RCC 7860 (cell line): Measurements from ENCODE around the gene CBL.

Experiments used
- DNase-seq: peaks from one replicate; pipeline ENCODE4 v3.0.0-alpha.2; 2015; ENCODE audit warnings: low spot score
- FAIRE-seq: peaks from 2 replicates; lab custom pipeline; 2012; peaks lifted over from hg19 to GRCh38; lab: Jason Lieb, UNC

The CBL gene

DNA sequence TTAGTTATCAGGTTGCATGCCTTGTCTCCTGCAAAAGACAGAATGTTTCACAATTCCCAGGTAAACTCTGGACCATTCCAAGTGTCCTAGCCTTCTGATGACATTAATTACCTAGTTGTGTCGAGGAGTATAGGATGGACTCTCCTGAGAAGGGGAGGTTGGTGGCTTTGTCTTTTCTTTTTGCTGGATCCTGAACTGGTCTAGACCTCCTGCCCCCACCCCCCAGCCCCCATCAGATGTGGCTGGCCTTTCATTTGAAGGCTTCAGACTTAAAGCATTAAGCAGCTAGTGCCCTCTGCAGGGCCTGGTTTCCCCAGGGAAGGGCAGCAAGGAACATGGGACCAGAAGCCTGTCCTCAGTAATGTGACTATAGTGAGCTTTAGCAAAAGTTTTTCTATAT, 101.1 kb downstream of the CBL start:
- FAIRE-seq: no peak
- no peak for DNase-seq

GRCh38 chr11:119307974-119308373, 101.8 kb downstream of the CBL start:
- DNase-seq: no peak

DNA sequence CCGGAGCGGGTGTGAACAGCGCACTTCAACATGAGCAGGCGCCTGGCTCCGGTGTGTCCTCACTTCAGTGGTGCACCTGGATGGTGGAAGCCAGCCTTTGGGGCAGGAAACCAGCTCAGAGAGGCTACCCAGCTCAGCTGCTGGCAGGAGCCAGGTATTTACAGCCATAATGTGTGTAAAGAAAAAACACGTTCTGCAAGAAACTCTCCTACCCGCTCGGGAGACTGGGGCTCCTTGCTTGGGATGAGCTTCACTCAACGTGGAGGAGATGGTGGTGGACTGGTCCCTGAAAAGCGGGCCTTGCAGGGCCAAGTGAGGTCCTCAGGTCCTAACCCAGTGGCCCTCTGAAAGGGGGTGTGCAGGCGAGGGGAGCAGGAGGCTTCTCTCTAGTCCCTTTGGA, 103.3 kb downstream of the CBL start:
- FAIRE-seq (no peak), DNase-seq (no peak)

More at GRCh38 chr11:119307974-119308373, 101.8 kb downstream of the CBL start:
- FAIRE-seq: no peak

DNA sequence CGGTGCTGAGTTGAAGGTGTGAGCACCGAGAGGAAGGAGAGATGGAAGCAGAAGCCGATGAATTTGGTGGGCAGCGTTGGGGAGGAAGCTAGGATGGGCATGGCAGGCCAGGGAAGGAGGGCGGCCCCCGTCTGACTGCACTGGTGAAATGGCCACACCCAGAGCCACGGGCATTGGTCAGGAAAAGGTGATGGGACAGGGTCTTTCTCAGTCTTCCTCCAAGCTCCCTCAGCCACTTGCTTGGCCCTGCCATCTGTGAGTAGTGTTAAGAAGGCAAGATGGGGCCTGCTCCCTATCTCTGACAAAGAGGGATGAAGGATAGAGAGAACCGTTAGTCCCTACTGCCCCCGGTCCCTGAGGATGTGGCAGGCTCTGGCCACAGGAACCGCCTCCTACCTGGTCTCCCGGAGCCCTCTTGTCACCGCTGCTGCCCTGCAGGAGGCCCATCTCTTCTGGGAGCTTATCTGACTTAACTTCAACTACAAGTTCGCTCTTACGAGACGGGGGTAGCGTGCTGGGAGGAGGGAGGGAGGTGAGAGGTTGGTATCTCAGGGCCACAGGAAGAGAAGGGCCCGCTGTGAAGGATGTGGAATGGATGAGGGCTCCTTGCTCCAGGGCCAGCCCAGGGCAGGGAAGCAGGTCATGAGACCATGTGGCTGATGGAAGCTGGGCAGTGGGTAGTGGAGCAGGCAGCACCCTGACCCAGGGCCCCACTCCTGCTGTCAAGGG, 104.0 kb downstream of the CBL start:
- DNase-seq: no peak
- no peak for FAIRE-seq

- DNase-seq: no peak
- no peak for FAIRE-seq
Measured at GRCh38 chr11:119310682-119311052, 104.5 kb downstream of the CBL start.

GRCh38 chr11:119314726-119315125, 108.6 kb downstream of the CBL start:
- FAIRE-seq: no peak
- DNase-seq: no peak

DNA sequence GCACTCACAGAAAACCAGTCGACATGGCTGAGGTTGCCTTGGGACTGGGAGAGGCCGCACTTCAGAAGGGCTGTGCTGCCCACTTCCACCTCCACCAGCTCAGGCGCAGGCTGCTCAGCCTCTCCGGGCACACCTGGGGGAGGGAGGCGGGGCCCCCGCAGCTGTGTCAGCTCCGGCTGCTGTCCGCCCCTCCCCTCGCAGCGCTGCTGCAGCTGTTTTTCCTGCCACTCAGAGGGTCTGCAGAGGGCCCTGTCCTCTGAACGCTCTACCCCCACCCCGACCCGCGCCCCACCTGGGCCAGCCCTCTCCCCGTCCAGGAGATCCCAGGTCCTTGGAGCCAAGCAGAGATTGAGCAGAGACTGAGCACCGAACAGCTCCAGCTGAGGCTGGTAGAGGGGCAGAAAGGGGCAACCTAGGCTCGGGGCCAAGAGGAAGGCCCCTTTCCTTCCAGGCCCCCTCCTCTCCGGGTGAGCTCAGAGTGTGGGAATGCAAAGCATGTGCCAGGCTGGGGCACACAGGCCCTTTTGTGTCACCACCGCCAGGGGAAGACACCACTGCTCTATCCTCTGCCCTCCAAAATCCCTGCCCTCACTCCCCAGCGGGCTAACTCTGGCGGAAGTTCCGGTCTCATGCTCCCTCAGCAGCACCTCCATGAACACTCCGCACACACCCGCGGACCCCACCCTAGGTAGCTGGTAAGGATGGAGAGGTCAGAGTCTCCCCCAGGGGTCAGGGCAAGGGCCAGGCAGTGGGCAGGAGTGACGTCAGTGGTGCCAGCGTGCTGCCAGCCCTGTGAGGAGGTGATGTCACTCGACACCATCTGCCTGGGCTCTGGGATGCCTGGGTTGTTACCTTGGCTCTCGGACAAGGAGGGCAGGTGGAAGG, 109.2 kb downstream of the CBL start:
- no peak for FAIRE-seq
- peak; percentile 47 for DNase-seq

DNA sequence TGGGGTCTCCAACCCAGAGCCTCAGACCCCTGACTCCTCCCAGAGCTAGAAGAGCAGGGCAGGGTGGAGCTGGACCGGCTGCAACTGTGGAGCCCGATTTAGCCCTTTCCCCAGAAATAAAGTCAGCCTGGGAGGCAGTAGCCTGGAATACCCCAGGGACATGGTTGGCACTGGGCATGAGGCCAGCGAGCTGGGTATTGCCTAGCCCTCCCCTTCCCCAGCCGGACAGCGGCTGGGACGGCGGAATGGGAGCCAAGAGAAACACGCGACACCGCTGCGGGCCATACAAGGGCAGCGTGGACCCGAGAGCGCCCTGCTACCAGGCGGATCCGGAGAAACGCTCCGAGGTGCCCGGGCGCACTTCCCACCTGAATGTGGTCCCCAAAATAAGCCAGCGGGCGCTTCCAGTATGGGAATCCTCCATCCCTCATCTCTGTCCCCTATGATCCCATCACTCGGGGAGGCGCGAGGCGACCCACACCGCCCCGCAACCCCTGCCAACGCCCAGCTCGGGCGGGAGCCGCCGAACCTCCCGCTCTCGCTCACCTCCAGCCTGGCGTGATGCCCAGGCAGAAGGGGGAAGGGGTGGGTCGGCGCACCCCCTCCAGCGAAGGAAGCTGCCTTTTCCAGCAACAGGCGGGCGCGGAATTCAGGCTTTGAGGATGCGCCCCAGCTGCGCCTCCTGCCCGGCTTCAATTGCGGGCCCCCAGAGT, 110.0 kb downstream of the CBL start:
- DNase-seq (no peak), FAIRE-seq (no peak)

DNA sequence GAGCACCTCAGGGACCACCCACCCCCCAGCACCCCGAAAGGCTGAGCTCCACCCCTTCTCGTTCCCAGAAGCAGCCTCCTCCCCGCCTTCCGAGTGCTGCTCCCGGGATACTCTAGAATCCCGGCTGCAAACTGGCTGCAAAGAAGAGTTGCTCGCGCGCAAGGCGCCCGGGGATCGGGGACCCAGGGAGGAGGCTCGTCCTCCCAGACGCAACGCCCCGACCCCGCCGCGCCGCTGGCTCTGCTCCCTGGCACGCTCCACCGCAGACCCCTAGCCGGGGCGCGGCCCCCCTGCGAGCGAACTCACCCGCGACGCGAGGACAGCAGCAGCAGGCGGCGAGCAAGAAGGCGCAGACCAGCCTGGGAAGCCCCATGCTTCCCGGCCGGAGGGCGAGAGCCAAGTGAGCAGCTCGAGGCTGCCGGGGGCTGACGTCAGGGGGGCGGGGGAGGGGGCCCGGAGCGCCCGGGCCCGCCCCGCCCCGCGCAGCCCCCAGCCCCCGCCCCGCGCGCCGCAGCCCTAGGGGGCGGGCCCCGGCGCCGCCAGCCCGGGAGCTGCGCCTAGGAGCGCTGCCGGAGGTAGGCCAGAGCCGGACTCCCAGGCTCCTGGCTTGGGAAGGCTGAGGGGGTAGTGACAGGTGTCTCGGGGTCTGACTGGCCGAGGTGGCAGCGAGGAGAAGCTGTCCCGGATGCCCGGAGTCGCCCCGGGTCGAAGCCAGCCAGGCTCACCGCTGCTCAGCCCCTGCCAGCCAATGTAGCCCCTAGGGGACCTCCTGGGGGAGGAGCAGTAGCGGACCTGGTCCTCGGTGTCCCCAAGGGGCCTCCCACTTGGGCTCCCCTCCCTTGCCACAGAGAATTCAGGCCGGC, 110.8 kb downstream of the CBL start, which contains the start of gene MCAM:
Gene MCAM, minus strand, starts transcription at position 402 of the 863 bp plus-strand sequence. Its CDS starts 29 bp downstream, at position 373.
- no peak for DNase-seq
- no peak for FAIRE-seq

- DNase-seq: no peak
- FAIRE-seq: no peak
Measured at GRCh38 chr11:119317592-119318239, 111.6 kb downstream of the CBL start.

- DNase-seq: peak; percentile 71
- FAIRE-seq: no peak
Measured at GRCh38 chr11:119318240-119319135, 112.3 kb downstream of the CBL start.

DNA sequence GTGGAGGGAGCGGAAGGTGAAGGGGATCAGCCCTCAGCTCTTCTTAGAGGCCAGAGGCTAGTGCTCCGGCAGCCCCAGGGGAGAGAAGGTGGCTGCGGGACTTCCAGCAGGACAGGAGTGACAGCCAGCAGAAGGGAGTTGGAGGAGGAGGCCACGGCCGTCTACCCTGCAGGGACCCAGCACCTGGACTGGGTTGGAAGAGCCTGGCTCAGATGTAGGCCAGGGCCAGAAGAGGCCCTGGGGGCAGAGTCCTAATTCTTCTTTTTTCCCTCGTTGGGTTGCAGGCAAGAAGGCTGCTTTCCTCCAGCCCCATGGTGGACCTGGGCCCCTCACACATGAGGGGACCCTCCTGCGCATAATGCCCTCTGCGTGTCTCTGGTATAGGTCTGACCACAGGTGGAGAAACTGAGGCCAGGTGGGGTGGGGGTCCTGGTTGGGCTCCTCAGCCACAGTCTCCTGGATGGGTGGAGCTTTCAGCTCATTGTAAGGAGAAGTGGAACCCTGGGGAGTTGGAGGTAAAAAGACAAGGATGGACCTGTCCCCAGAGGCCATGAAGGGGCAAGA, 113.1 kb downstream of the CBL start:
- DNase-seq (no peak), FAIRE-seq (no peak)

GRCh38 chr11:119319700-119320239, 113.6 kb downstream of the CBL start:
- no peak for FAIRE-seq
- DNase-seq: no peak

DNA sequence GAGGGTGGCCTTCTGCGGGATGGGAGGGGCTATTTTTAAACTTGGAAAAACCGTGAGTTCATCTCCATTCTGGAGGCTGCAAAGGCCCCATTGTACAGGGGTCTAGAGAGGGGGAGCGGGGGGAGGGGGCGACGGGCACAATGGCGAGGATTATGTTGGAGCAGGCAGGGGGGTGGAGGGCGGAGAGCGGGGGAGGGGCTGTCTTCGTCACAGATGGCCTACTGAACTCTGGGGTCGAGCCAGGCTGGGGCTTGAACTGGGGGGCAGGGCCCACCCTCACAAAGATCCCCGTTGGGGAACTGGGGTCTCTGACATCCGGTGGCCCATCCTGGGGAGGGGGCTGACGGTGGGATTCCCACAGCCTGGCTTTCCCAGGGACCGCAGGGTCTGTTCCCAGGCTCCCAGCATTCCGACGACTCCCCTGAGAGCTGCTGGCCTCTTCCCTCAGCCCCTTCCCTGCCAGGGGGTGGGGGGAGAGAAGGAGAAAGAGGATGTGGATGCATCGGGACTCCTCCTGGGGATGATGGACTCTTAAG, 114.2 kb downstream of the CBL start:
- FAIRE-seq (no peak), DNase-seq (no peak)

GRCh38 chr11:119320776-119321524, 114.8 kb downstream of the CBL start:
- DNase-seq: no peak
- no peak for FAIRE-seq

DNA sequence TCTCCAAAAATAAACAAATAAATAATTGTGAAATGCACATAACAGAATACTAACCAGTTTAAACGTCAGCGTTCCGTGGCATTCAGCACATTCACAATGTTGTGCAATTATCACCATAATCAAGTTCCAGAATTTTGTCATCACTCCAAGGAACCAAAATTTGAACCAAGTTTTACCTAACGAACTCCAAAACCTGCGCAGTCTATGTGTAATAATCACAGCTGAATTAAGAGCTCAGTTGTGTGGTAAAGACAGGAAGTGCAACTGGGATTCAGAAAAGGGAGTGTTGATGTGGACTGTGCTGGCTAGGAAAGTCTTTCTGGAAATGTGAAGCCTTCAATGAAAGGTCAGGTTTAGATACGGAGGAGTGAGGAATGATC, 116.2 kb downstream of the CBL start:
- FAIRE-seq: no peak

GRCh38 chr11:119322921-119323531, 116.9 kb downstream of the CBL start:
- FAIRE-seq: no peak
- DNase-seq: no peak

More for the DNA sequence above, 116.2 kb downstream of the CBL start:
- DNase-seq: no peak
